IPS-18a (cell line): Measurements from ENCODE around the gene PRR29.
A peak's percentile ranks its signal among the peaks of the same experiment; 100 is the strongest.

ENCODE experiments used
- H3K27ac ChIP-seq: one replicate; pipeline ENCODE4 v1.5.1; 2013; ENCODE audit warnings: low read length
- H3K27me3 ChIP-seq: one replicate; pipeline ENCODE4 v1.6.1; 2013; ENCODE audit warnings: mild to moderate bottlenecking, low read length; ENCODE audit not compliant: control insufficient read depth, insufficient read depth
- H3K36me3 ChIP-seq: one replicate; pipeline ENCODE4 v1.6.1; 2013; ENCODE audit warnings: low read depth, low read length; ENCODE audit not compliant: control insufficient read depth
- H3K4me1 ChIP-seq: one replicate; pipeline ENCODE4 v1.6.1; 2013; ENCODE audit warnings: low read depth, low read length; ENCODE audit not compliant: control insufficient read depth
- H3K4me3 ChIP-seq: one replicate; pipeline ENCODE4 v1.5.1; 2013; ENCODE audit warnings: low read length
- H3K9ac ChIP-seq: one replicate; pipeline ENCODE4 v1.6.1; 2013; ENCODE audit warnings: mild to moderate bottlenecking, low read length, moderate library complexity
- H3K9me3 ChIP-seq: one replicate; pipeline ENCODE4 v1.6.1; 2013; ENCODE audit warnings: low read depth, low read length; ENCODE audit not compliant: control insufficient read depth

The PRR29 gene

DNA sequence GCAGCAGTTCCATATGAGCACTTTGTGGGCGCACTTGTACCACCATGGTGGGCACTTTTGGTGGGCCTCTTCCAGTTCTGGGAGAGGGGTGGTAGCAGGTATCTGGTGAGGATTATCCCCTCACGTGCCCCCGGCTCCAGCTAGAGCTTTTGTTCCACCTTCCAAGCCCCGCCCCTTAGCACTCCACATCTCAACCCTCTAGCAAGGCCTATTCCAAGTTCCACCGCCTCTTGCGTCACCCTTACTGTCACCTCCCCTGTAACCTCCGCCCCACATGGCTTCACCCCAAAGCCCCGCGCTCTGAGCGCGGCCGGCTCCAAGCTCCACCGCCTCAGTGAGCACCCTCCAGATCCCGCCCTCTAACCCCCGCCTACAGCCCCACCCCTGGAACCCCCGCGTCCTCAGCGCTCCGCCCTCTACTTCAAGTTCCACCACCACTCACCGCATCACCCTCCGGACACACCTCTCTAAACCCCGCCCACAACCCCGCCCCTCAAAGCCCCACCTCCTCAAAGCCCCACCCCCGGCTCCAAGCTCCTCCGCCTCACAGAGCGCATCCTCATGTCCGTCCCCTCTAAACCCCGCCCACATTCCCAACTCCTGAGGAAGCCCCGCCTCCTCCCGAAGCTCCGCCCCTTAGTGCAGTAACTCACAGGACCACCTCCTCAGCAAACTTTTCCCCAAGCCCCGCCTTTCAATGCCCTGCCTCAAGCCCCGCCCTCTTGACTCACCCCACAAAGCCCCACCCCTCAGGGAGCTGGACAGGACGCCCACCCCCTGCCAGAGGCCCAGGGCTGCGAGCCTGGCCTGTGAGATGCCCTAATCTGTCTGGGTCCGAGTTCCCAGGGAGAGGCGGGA, 36.6 kb upstream of the PRR29 start:
- Histone ChIP-seq H3K4me1 (peaks cover 18% of the 10 kb centered on the region), H3K36me3 (no peaks in the 10 kb centered on the region), H3K4me3 (peak overlapping the region; percentile 81), H3K9ac (peak overlapping the region; percentile 74), H3K27ac (peak overlapping the region; percentile 54), H3K27me3 (no peaks in the 10 kb centered on the region), H3K9me3 (no peaks in the 10 kb centered on the region)

DNA sequence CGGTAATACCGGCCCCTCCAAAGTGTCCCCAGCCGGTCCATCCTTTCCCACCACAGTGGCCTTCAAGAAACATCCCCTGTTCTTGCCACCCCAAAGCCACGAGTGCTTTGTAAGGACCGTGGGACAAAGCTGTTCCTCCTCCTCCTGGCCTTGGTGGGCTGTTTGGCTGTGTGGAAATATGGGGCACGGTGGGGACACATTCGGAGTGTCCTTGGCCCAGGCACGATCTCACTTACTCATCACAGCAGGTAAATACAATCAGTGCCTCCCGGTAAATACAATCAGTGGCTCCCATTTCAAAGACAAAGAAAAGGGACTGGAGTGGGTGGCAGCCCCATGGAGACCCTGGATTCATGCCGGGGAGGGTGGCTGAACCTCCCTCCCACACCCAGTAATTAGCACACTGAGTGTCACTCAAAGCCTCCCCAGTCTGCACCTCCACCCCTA, 35.8 kb upstream of the PRR29 start:
- Histone ChIP-seq H3K4me3 (peak overlapping the region; percentile 9), H3K27me3 (no peaks in the 10 kb centered on the region), H3K9ac (no peak overlapping the region), H3K27ac (no peak overlapping the region), H3K4me1 (peaks cover 18% of the 10 kb centered on the region), H3K9me3 (no peaks in the 10 kb centered on the region), H3K36me3 (no peaks in the 10 kb centered on the region)

DNA sequence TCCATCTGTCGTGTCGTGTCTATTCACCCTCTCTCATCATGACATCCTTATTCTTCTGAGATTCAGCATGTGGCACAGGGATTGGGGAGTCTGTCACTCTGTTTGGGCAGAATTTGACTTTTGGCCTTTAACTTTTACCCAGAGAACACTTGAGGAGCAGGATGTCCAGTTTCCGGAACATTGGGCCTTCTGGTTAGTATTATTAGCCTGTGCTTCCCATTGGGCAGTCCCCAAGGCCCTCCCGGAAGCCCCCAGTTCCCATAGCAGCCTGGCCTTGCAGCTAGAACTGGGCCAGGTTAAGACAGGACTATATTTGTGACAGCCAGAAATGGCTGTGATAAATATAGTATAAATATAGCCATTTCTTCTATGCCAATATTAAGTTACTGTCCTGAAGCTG, 35.0 kb upstream of the PRR29 start:
- no peak overlapping the region for H3K9ac ChIP-seq
- H3K4me3 ChIP-seq = no peak overlapping the region
- no peaks in the 10 kb centered on the region for H3K9me3 ChIP-seq
- no peaks in the 10 kb centered on the region for H3K27me3 ChIP-seq
- no peaks in the 10 kb centered on the region for H3K36me3 ChIP-seq
- H3K27ac ChIP-seq = no peak overlapping the region
- H3K4me1 ChIP-seq = peaks cover 18% of the 10 kb centered on the region

GRCh38 chr17:63966646-63967264, 31.4 kb upstream of the PRR29 start:
- Histone ChIP-seq H3K9ac (no peak overlapping the region), H3K9me3 (no peaks in the 10 kb centered on the region), H3K4me1 (peaks cover 9% of the 10 kb centered on the region), H3K4me3 (no peak overlapping the region), H3K27ac (no peak overlapping the region), H3K36me3 (no peaks in the 10 kb centered on the region), H3K27me3 (no peaks in the 10 kb centered on the region)

- Histone ChIP-seq H3K27ac (no peak overlapping the region), H3K4me1 (no peaks in the 10 kb centered on the region), H3K27me3 (no peaks in the 10 kb centered on the region)
Measured at GRCh38 chr17:63967953-63968352, 30.2 kb upstream of the PRR29 start.

DNA sequence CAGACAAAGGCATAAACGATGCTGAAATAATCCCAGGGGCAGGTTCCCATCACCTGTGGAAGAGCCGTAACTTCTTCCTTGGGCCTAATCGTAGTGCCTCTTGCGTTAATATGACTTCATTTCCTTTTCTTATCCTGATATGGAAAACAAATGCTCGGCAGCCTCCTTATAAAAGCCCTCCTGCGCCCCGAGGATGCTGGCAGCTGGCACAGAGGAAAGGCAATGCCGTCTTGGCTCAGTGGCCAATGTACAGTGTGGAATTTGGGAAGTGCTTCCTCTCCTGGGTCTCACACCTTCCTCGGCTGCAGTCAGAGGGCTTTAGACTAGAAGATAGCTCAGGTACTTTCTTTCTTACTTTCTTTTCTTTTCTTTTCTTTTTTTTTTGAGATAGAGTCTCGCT, 28.9 kb upstream of the PRR29 start:
- H3K4me1 ChIP-seq = no peaks in the 10 kb centered on the region
- H3K27ac ChIP-seq = no peak overlapping the region
- H3K36me3 ChIP-seq = no peaks in the 10 kb centered on the region
- H3K4me3 ChIP-seq = no peak overlapping the region
- no peaks in the 10 kb centered on the region for H3K9me3 ChIP-seq
- H3K9ac ChIP-seq = no peak overlapping the region
- H3K27me3 ChIP-seq = no peaks in the 10 kb centered on the region

More at GRCh38 chr17:63967953-63968352, 30.2 kb upstream of the PRR29 start:
- no peaks in the 10 kb centered on the region for H3K36me3 ChIP-seq
- H3K9me3 ChIP-seq = no peaks in the 10 kb centered on the region
- no peak overlapping the region for H3K9ac ChIP-seq
- H3K4me3 ChIP-seq = no peak overlapping the region

GRCh38 chr17:63972796-63973195, 25.4 kb upstream of the PRR29 start, which contains the start of gene SCN4A:
Gene SCN4A (minus strand): TSS chr17:63972918. CDS start chr17:63972841, 77 bp downstream.
- Histone ChIP-seq H3K9ac (no peak within 1 kb of the TSS), H3K9me3 (no peaks in the 10 kb centered on the region), H3K27ac (no peak within 1 kb of the TSS), H3K36me3 (no peaks in the 10 kb centered on the region), H3K4me1 (no peaks in the 10 kb centered on the region), H3K4me3 (no peak within 1 kb of the TSS), H3K27me3 (no peaks in the 10 kb centered on the region)

GRCh38 chr17:63973247-63973646, 24.9 kb upstream of the PRR29 start:
- Histone ChIP-seq H3K27me3 (no peaks in the 10 kb centered on the region), H3K4me1 (no peaks in the 10 kb centered on the region), H3K27ac (no peak overlapping the region), H3K4me3 (no peak overlapping the region), H3K36me3 (no peaks in the 10 kb centered on the region), H3K9ac (no peak overlapping the region), H3K9me3 (no peaks in the 10 kb centered on the region)

GRCh38 chr17:63973930-63974593, 24.1 kb upstream of the PRR29 start:
- no peak overlapping the region for H3K27ac ChIP-seq
- no peak overlapping the region for H3K4me3 ChIP-seq
- H3K36me3 ChIP-seq = no peaks in the 10 kb centered on the region
- H3K4me1 ChIP-seq = no peaks in the 10 kb centered on the region
- no peaks in the 10 kb centered on the region for H3K9me3 ChIP-seq
- H3K9ac ChIP-seq = no peak overlapping the region
- no peaks in the 10 kb centered on the region for H3K27me3 ChIP-seq

GRCh38 chr17:63974594-63975192, 23.5 kb upstream of the PRR29 start:
- no peaks in the 10 kb centered on the region for H3K4me1 ChIP-seq

DNA sequence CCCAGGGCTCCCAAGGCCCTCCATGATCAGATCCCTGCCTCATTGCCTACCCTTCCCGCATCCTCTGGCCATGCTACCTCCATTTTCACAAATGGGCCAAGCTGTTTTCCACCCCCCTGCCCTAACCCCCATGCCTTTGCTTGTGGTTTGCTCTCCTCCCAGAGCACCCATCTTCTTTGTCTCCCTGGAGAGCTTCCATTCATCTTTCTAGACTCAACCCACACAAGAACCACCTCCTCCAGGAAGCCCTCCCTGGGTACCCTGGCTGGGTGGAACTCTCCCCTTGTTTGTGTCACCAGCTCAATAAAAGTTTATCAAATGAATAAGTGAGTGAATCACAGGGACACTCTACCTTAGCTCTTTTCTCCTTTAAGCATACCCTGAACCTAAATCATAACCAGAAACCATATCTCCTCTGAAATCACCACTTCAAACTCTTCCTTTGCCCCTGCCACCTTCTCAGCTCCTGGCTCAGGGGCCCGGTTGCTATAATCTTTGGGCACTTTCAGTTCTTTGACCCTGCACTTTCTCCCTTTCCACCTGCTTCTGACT, 22.5 kb upstream of the PRR29 start:
- H3K4me3 ChIP-seq = no peak overlapping the region
- H3K9me3 ChIP-seq = no peaks in the 10 kb centered on the region
- H3K9ac ChIP-seq = no peak overlapping the region
- H3K4me1 ChIP-seq = no peaks in the 10 kb centered on the region
- H3K27ac ChIP-seq = no peak overlapping the region
- no peaks in the 10 kb centered on the region for H3K27me3 ChIP-seq
- H3K36me3 ChIP-seq = no peaks in the 10 kb centered on the region

More at GRCh38 chr17:63974594-63975192, 23.5 kb upstream of the PRR29 start:
- Histone ChIP-seq H3K36me3 (no peaks in the 10 kb centered on the region), H3K9ac (no peak overlapping the region), H3K27ac (no peak overlapping the region), H3K9me3 (no peaks in the 10 kb centered on the region), H3K4me3 (no peak overlapping the region), H3K27me3 (no peaks in the 10 kb centered on the region)
